Activated naive CD4-positive, alpha-beta T cell treated with anti-CD3 and anti-CD28 coated beads, Interleukin-2, amount 10 ng/mL, durations not matched to agents 7 days and 5 days (primary cell): ENCODE results near the gene CASP8.
"Not testable (repeated sequence)": the region's sequence is repeated elsewhere in the genome, so short reads cannot be mapped to it uniquely, and the experiment has no call there.

Experiments
- CTCF ChIA-PET: fragments of 350-600 bp; sonication (Branson Sonifier 250); formaldehyde crosslinking; loops from one replicate; lab custom pipeline; 2021; ENCODE audit warnings: antibody characterized with exemption; lab: Charles Lee
- DNase-seq: peaks from one replicate; pipeline ENCODE4 v3.0.0-alpha.2; 2020
- H3K27ac Mint-ChIP-seq: one replicate; pipeline ENCODE4 v1.8.0; 2021; ENCODE audit warnings: mild to moderate bottlenecking, moderate library complexity, mixed read lengths
- H3K27me3 Mint-ChIP-seq: one replicate; pipeline ENCODE4 v1.8.0; 2021; ENCODE audit warnings: mild to moderate bottlenecking, mixed read lengths
- H3K36me3 Mint-ChIP-seq: one replicate; pipeline ENCODE4 v1.8.0; 2021; ENCODE audit warnings: mixed read lengths
- H3K4me1 Mint-ChIP-seq: one replicate; pipeline ENCODE4 v1.8.0; 2021; ENCODE audit warnings: mixed read lengths
- H3K4me3 Mint-ChIP-seq: one replicate; pipeline ENCODE4 v1.8.0; 2021; ENCODE audit warnings: mild to moderate bottlenecking, moderate library complexity, mixed read lengths
- H3K9me3 Mint-ChIP-seq: one replicate; pipeline ENCODE4 v1.8.0; 2021; ENCODE audit warnings: mixed read lengths

CASP8 gene

GRCh38 chr2:201298462-201299052, 38.2 kb downstream of the CASP8 start:
- Mint-ChIP-seq H3K9me3 (peaks cover 51% of the 10 kb centered on the region), H3K36me3 (peaks cover 75% of the 10 kb centered on the region), H3K4me1 (peaks cover 11% of the 10 kb centered on the region), H3K27me3 (no peaks in the 10 kb centered on the region), H3K27ac (no peak overlapping the region), H3K4me3 (no peak overlapping the region)
- CTCF ChIA-PET = no interaction called here
- DNase-seq = no peak

GRCh38 chr2:201299929-201300328, 39.6 kb downstream of the CASP8 start:
- H3K9me3 Mint-ChIP-seq = peaks cover 47% of the 10 kb centered on the region
- not testable (repeated sequence) for H3K27me3 Mint-ChIP-seq, DNase-seq, H3K27ac Mint-ChIP-seq, H3K4me3 Mint-ChIP-seq
- peaks cover 11% of the 10 kb centered on the region for H3K4me1 Mint-ChIP-seq
- peaks cover 83% of the 10 kb centered on the region for H3K36me3 Mint-ChIP-seq
- CTCF ChIA-PET = interaction anchor here (0.6 kb wide), 1 partner anchor 455 kb away, joined by 4 read pairs; no protein-coding TSS in a partner anchor

GRCh38 chr2:201307876-201308275, 47.5 kb downstream of the CASP8 start:
- Mint-ChIP-seq H3K27me3 (no peaks in the 10 kb centered on the region), H3K36me3 (peaks cover 71% of the 10 kb centered on the region), H3K4me1 (no peaks in the 10 kb centered on the region), H3K27ac (no peak overlapping the region), H3K4me3 (no peak overlapping the region), H3K9me3 (peaks cover 29% of the 10 kb centered on the region)
- no peak for DNase-seq
- CTCF ChIA-PET = no interaction called here

DNA sequence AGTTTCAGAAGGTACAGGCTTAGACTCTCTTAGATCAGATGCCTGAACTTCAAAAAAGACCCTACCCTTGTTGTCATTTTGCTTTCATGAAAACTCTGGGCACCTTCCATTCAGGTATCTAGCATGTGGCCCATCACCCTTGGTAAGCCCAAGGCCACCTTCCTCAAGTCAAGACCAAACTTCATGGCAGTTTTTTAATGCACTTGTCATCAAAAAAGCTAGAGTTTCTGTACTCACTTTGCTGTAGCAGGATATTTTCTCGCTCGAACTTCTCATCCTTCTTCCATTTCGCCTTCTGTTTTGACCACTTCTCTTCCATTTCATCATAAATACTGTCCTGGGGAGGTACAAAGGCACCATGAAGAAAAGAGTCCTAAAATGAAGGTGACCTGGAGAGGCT, 48.6 kb downstream of the CASP8 start:
- no peak for DNase-seq
- H3K9me3 Mint-ChIP-seq = peaks cover 33% of the 10 kb centered on the region
- H3K27me3 Mint-ChIP-seq = peaks cover 4% of the 10 kb centered on the region
- CTCF ChIA-PET = no interaction called here
- peaks cover 73% of the 10 kb centered on the region for H3K36me3 Mint-ChIP-seq
- H3K4me1 Mint-ChIP-seq = no peaks in the 10 kb centered on the region
- no peak overlapping the region for H3K27ac Mint-ChIP-seq
- no peak overlapping the region for H3K4me3 Mint-ChIP-seq

- Mint-ChIP-seq H3K27me3 (peaks cover 4% of the 10 kb centered on the region), H3K4me1 (no peaks in the 10 kb centered on the region), H3K27ac (no peak overlapping the region), H3K9me3 (peaks cover 48% of the 10 kb centered on the region), H3K36me3 (peaks cover 63% of the 10 kb centered on the region), H3K4me3 (no peak overlapping the region)
- no peak for DNase-seq
- CTCF ChIA-PET = no interaction called here
Measured at GRCh38 chr2:201313362-201313761, 53.0 kb downstream of the CASP8 start.

GRCh38 chr2:201319511-201319910, 59.2 kb downstream of the CASP8 start:
- H3K4me3 Mint-ChIP-seq = no peak overlapping the region
- H3K27me3 Mint-ChIP-seq = no peaks in the 10 kb centered on the region
- H3K27ac Mint-ChIP-seq = no peak overlapping the region
- CTCF ChIA-PET = no interaction called here
- H3K4me1 Mint-ChIP-seq = no peaks in the 10 kb centered on the region
- peaks cover 54% of the 10 kb centered on the region for H3K9me3 Mint-ChIP-seq
- peaks cover 54% of the 10 kb centered on the region for H3K36me3 Mint-ChIP-seq
- DNase-seq = no peak

- Mint-ChIP-seq H3K36me3 (peaks cover 52% of the 10 kb centered on the region), H3K9me3 (peaks cover 49% of the 10 kb centered on the region), H3K27ac (no peak overlapping the region), H3K27me3 (no peaks in the 10 kb centered on the region), H3K4me3 (no peak overlapping the region), H3K4me1 (no peaks in the 10 kb centered on the region)
- CTCF ChIA-PET = no interaction called here
- no peak for DNase-seq
Measured at GRCh38 chr2:201320257-201320656, 59.9 kb downstream of the CASP8 start.

GRCh38 chr2:201320701-201321100, 60.4 kb downstream of the CASP8 start:
- Mint-ChIP-seq H3K27me3 (no peaks in the 10 kb centered on the region), H3K9me3 (peaks cover 50% of the 10 kb centered on the region), H3K4me1 (no peaks in the 10 kb centered on the region), H3K4me3 (no peak overlapping the region), H3K36me3 (peaks cover 53% of the 10 kb centered on the region), H3K27ac (no peak overlapping the region)
- no peak for DNase-seq
- CTCF ChIA-PET = no interaction called here

DNA sequence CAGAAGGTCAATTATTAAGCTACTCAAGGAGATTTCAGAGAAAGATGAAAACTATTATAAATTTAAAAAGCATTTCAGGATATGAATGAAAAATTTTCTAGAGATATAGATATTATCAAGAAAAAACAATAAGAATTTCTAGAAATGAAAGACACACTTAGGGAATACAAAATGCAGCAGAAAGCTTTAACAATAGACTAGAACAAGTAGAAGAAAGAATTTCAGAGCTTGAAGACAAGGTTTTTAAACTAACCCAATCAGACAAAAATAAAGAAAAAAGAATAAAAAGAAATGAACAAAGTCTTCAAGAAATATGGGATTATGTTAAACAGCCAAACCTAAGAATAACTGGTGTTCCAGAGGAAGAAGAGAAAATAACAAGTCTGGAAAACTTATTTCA, 62.4 kb downstream of the CASP8 start:
- H3K27me3 Mint-ChIP-seq = no peaks in the 10 kb centered on the region
- H3K9me3 Mint-ChIP-seq = peaks cover 47% of the 10 kb centered on the region
- H3K27ac Mint-ChIP-seq = no peak overlapping the region
- no peak overlapping the region for H3K4me3 Mint-ChIP-seq
- no peaks in the 10 kb centered on the region for H3K4me1 Mint-ChIP-seq
- H3K36me3 Mint-ChIP-seq = peaks cover 48% of the 10 kb centered on the region
- CTCF ChIA-PET = no interaction called here
- DNase-seq = no peak

DNA sequence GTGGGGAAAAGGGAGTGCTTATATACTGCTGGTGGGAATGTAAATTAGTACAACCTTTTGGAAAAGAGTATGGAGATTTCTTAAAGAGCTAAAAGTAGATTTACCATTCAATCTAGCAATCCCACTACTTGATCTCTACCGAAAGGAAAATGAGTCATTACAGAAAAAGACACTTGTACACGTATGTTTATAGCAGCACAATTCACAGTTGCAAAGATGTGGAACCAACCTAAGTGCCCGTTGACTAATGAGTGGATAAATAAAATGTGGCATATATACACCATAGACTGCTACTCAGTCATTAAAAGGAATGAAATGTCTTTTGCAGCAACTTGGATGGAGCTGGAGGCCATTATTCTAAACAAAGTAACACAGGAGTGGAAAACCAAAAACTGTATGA, 67.3 kb downstream of the CASP8 start:
- H3K27ac Mint-ChIP-seq = no peak overlapping the region
- H3K4me1 Mint-ChIP-seq = no peaks in the 10 kb centered on the region
- H3K27me3 Mint-ChIP-seq = no peaks in the 10 kb centered on the region
- H3K4me3 Mint-ChIP-seq = no peak overlapping the region
- H3K36me3 Mint-ChIP-seq = peaks cover 34% of the 10 kb centered on the region
- CTCF ChIA-PET = no interaction called here
- no peak for DNase-seq
- peaks cover 16% of the 10 kb centered on the region for H3K9me3 Mint-ChIP-seq

DNA sequence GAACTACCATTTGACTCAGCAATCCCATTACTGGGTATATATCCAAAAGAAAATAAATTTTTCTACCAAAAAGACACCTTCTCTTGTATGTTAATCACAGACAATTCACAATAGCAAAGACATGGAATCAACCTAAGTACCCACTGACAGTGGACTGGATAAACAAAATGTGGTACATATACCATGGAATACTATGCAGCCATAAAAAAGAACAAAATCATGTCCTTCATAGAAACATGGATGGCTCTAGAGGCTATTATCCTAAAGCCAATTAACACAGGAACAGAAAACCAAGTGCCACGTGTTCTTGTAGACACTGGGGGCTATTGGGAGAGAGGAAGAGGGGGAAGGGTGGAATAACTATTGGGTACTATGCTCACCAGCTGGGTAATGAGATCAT, 69.1 kb downstream of the CASP8 start:
- H3K4me1 Mint-ChIP-seq = no peaks in the 10 kb centered on the region
- no peak overlapping the region for H3K4me3 Mint-ChIP-seq
- peaks cover 11% of the 10 kb centered on the region for H3K9me3 Mint-ChIP-seq
- H3K27ac Mint-ChIP-seq = no peak overlapping the region
- DNase-seq = no peak
- H3K27me3 Mint-ChIP-seq = no peaks in the 10 kb centered on the region
- H3K36me3 Mint-ChIP-seq = peaks cover 27% of the 10 kb centered on the region
- CTCF ChIA-PET = interaction anchor here (1.7 kb wide), 1 partner anchor 35 kb away, joined by 5 read pairs; no protein-coding TSS in a partner anchor
